CD4-positive, alpha-beta T cell treated with Interleukin-1 beta for 1 hour (primary cell): Measurements from ENCODE around the gene TNS3.
"Not testable (repeated sequence)": the region's sequence is repeated elsewhere in the genome, so short reads cannot be mapped to it uniquely, and the experiment has no call there.

Experiments
- DNase-seq, 2 donors: peaks; one replicate each; pipeline ENCODE4 v3.0.0-alpha.2; 2020 to 2022

Gene TNS3

GRCh38 chr7:47559306-47560220, 22.3 kb downstream of the TNS3 start:
- no peak for DNase-seq

GRCh38 chr7:47557694-47558670, 23.9 kb downstream of the TNS3 start:
- DNase-seq, result no peak

- no peak for DNase-seq
Observed at GRCh38 chr7:47557317-47557693, 24.6 kb downstream of the TNS3 start.

GRCh38 chr7:47556511-47557180, 25.3 kb downstream of the TNS3 start:
- no peak for DNase-seq

- DNase-seq, result no peak
Observed at GRCh38 chr7:47553309-47553708, 28.6 kb downstream of the TNS3 start.

- DNase-seq, result no peak
Observed at GRCh38 chr7:47552621-47553020, 29.3 kb downstream of the TNS3 start.

- no peak for DNase-seq
Observed at GRCh38 chr7:47551668-47552440, 30.1 kb downstream of the TNS3 start.

- no peak for DNase-seq
Observed at GRCh38 chr7:47550788-47551470, 31.0 kb downstream of the TNS3 start.

- DNase-seq, result no peak
Observed at GRCh38 chr7:47549916-47550315, 32.0 kb downstream of the TNS3 start.

- DNase-seq, result no peak
Observed at GRCh38 chr7:47549397-47549796, 32.5 kb downstream of the TNS3 start.

GRCh38 chr7:47548546-47548945, 33.4 kb downstream of the TNS3 start:
- no peak for DNase-seq

GRCh38 chr7:47546733-47547494, 35.0 kb downstream of the TNS3 start:
- DNase-seq, result no peak

GRCh38 chr7:47546171-47546570, 35.7 kb downstream of the TNS3 start:
- DNase-seq, result no peak

- DNase-seq, result no peak
Observed at GRCh38 chr7:47544416-47544815, 37.5 kb downstream of the TNS3 start.

GRCh38 chr7:47543714-47544113, 38.2 kb downstream of the TNS3 start:
- DNase-seq, result peak in 1 of 2 donors; percentile 16

- no peak for DNase-seq
Observed at GRCh38 chr7:47543056-47543455, 38.9 kb downstream of the TNS3 start.

- DNase-seq, result no peak
Observed at GRCh38 chr7:47542051-47542450, 39.9 kb downstream of the TNS3 start.

GRCh38 chr7:47541485-47541884, 40.4 kb downstream of the TNS3 start:
- not testable (repeated sequence) for DNase-seq

- no peak for DNase-seq
Observed at GRCh38 chr7:47540387-47541350, 41.2 kb downstream of the TNS3 start.

- no peak for DNase-seq
Observed at GRCh38 chr7:47540053-47540386, 41.9 kb downstream of the TNS3 start.
